ENCODE results near the gene ZNF740. TPM values are rescaled to one million over a fixed set of nuclear protein-coding genes. Genes with fewer than 3 reads are reported as not detected.

The ZNF740 gene
- total and polyA plus RNA-seq, 2 donors (not counting 1 experiment from before 2014, with no cell fraction given), result 35.9 to 117 TPM

DNA sequence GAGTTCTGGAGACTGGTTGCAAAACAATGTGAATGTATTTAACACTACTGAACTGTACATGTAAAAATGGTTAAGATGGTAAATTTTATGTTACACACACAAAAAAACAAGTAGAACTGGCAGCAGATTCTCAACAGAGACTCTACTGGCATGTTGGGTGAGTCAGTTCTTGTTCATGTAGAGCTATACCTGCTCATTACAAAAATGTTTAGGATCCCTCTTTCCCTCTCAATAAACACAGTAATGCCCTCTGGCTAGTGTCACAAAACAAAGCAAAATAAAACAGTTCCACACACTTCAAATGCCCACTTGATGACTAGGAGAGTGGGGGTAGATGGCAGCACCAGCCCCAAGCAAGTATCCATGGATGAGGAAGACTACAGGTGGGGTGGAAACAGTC is 13.7 kb upstream of the ZNF740 start:
- no peak overlapping the region for H3K27ac ChIP-seq (ENCODE audit: low read length in 2 of 2)
- H3K27ac Mint-ChIP-seq, result no peak overlapping the region
- H3K9ac ChIP-seq (ENCODE audit: low read length), result no peak overlapping the region
- H3K27me3 Mint-ChIP-seq, result no peaks in the 10 kb centered on the region
- no peaks in the 10 kb centered on the region for H3K4me1 ChIP-seq (ENCODE audit: control insufficient read depth in 2 of 2, insufficient read depth in 2 of 2, low read length in 2 of 2)
- no peak for TF ChIP-seq EZH2 (IDR thresholded peaks at IDR 0.05; ENCODE audit: borderline replicate concordance, insufficient read depth, low read depth, low read length, poor library complexity, severe bottlenecking)
- TF ChIP-seq, protein P1, sequence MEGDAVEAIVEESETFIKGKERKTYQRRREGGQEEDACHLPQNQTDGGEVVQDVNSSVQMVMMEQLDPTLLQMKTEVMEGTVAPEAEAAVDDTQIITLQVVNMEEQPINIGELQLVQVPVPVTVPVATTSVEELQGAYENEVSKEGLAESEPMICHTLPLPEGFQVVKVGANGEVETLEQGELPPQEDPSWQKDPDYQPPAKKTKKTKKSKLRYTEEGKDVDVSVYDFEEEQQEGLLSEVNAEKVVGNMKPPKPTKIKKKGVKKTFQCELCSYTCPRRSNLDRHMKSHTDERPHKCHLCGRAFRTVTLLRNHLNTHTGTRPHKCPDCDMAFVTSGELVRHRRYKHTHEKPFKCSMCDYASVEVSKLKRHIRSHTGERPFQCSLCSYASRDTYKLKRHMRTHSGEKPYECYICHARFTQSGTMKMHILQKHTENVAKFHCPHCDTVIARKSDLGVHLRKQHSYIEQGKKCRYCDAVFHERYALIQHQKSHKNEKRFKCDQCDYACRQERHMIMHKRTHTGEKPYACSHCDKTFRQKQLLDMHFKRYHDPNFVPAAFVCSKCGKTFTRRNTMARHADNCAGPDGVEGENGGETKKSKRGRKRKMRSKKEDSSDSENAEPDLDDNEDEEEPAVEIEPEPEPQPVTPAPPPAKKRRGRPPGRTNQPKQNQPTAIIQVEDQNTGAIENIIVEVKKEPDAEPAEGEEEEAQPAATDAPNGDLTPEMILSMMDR (IDR thresholded peaks at IDR 0.05), result no peak
- no peaks in the 10 kb centered on the region for H3K9me3 Mint-ChIP-seq (ENCODE audit: insufficient read depth)
- H3K4me2 ChIP-seq (replicated peaks; ENCODE audit: low read depth, low read length, poor library complexity, severe bottlenecking), result no peak overlapping the region
- DNase-seq (no peak), ATAC-seq (ENCODE audit: low read depth) (no peak)
- no peak overlapping the region for H3K4me3 ChIP-seq (ENCODE audit: control extremely low read depth in 1 of 5, extremely low read depth in 1 of 5, insufficient read depth in 1 of 5, low read depth in 2 of 5, low read length in 4 of 5)
- no peaks in the 10 kb centered on the region for H3K9me3 ChIP-seq (ENCODE audit: control extremely low read depth in 1 of 3, control insufficient read depth in 2 of 3, insufficient read depth in 1 of 3, low read length in 2 of 3)
- no peak overlapping the region for H3K4me3 Mint-ChIP-seq
- H3K27me3 ChIP-seq (replicated peaks in 1 of 4; ENCODE audit: control extremely low read depth in 1 of 4, control insufficient read depth in 3 of 4, insufficient read depth in 4 of 4, low read length in 3 of 4), result no peaks in the 10 kb centered on the region
- H2AFZ ChIP-seq (ENCODE audit: insufficient read depth, low read depth, low read length, poor library complexity, severe bottlenecking), result no peak overlapping the region
- peaks cover 3% of the 10 kb centered on the region for H3K79me2 ChIP-seq (ENCODE audit: control insufficient read depth, insufficient read depth, low read length)
- H4K20me1 ChIP-seq (ENCODE audit: control insufficient read depth, insufficient read depth, low read length, poor library complexity, severe bottlenecking), result no peaks in the 10 kb centered on the region
- ChIA-PET POLR2A (no interaction called here), CTCF (no interaction called here)
- peaks cover 0 to 3% of the 10 kb centered on the region in 2 experiments for H3K36me3 ChIP-seq (replicated peaks in 1 of 2; ENCODE audit: control extremely low read depth in 1 of 2, control insufficient read depth in 1 of 2, extremely low read depth in 1 of 2, insufficient read depth in 2 of 2, low read length in 1 of 2)
- no peaks in the 10 kb centered on the region for H3K4me1 Mint-ChIP-seq
- intact Hi-C loops (cut with micrococcal nuclease), result no loop called here

DNA sequence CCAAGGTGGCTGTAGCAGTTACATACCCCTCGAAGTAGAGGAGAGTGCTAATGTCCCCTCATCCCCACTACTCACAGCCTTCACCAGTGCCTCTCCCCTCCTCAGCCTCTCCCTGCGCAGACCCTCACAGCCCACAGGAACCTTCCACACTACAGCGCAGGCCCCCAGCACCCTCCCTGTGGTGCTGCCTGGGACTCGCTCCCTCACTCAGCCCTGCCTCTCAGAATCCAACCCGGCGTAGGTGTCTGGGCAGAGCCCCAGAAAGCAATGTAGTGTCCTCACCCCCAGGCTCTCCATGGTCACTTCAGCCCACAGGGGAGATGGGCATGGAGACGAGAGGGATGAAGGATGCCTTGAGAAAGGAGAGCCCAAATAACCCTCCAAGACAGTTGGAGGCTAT is 10.9 kb upstream of the ZNF740 start:
- Mint-ChIP-seq H3K4me3 (no peak overlapping the region), H3K27ac (no peak overlapping the region), H3K27me3 (no peaks in the 10 kb centered on the region), H3K9me3 (ENCODE audit: insufficient read depth) (no peaks in the 10 kb centered on the region), H3K4me1 (no peaks in the 10 kb centered on the region)
- no peaks in the 10 kb centered on the region for H4K20me1 ChIP-seq (ENCODE audit: control insufficient read depth, insufficient read depth, low read length, poor library complexity, severe bottlenecking)
- no peak overlapping the region for H3K4me2 ChIP-seq (replicated peaks; ENCODE audit: low read depth, low read length, poor library complexity, severe bottlenecking)
- TF ChIP-seq EZH2 (IDR thresholded peaks at IDR 0.05; ENCODE audit: borderline replicate concordance, insufficient read depth, low read depth, low read length, poor library complexity, severe bottlenecking), result no peak
- TF ChIP-seq, protein P1 (IDR thresholded peaks at IDR 0.05), result no peak
- ATAC-seq (ENCODE audit: low read depth) (no peak), DNase-seq (no peak)
- no peak overlapping the region for H3K4me3 ChIP-seq (ENCODE audit: control extremely low read depth in 1 of 5, extremely low read depth in 1 of 5, insufficient read depth in 1 of 5, low read depth in 2 of 5, low read length in 4 of 5)
- no peaks in the 10 kb centered on the region for H3K9me3 ChIP-seq (ENCODE audit: control extremely low read depth in 1 of 3, control insufficient read depth in 2 of 3, insufficient read depth in 1 of 3, low read length in 2 of 3)
- 98% methylated on average over 5 of the region's 7 CpGs for WGBS (ENCODE audit: insufficient coverage)
- CTCF ChIA-PET, result interaction anchor here (1.9 kb wide), 1 partner anchor 21 kb away, joined by 5 read pairs; no protein-coding TSS in a partner anchor
- no peak overlapping the region for H3K9ac ChIP-seq (ENCODE audit: low read length)
- peaks cover 12% of the 10 kb centered on the region for H3K79me2 ChIP-seq (ENCODE audit: control insufficient read depth, insufficient read depth, low read length)
- H3K27ac ChIP-seq (ENCODE audit: low read length in 2 of 2), result no peak overlapping the region
- no peak overlapping the region for H2AFZ ChIP-seq (ENCODE audit: insufficient read depth, low read depth, low read length, poor library complexity, severe bottlenecking)
- H3K27me3 ChIP-seq (replicated peaks in 1 of 4; ENCODE audit: control extremely low read depth in 1 of 4, control insufficient read depth in 3 of 4, insufficient read depth in 4 of 4, low read length in 3 of 4), result no peaks in the 10 kb centered on the region
- no peaks in the 10 kb centered on the region for H3K4me1 ChIP-seq (ENCODE audit: control insufficient read depth in 2 of 2, insufficient read depth in 2 of 2, low read length in 2 of 2)
- POLR2A ChIA-PET, result interaction anchor here (0.5 kb wide), 1 partner anchor 43 kb away, joined by 3 read pairs; no protein-coding TSS in a partner anchor
- intact Hi-C loops (cut with micrococcal nuclease), result no loop called here
- peaks cover 0 to 3% of the 10 kb centered on the region in 2 experiments for H3K36me3 ChIP-seq (replicated peaks in 1 of 2; ENCODE audit: control extremely low read depth in 1 of 2, control insufficient read depth in 1 of 2, extremely low read depth in 1 of 2, insufficient read depth in 2 of 2, low read length in 1 of 2)

Data from B cell (primary cell).